Measurements from ENCODE around the gene CYP2C8.

The CYP2C8 gene

DNA sequence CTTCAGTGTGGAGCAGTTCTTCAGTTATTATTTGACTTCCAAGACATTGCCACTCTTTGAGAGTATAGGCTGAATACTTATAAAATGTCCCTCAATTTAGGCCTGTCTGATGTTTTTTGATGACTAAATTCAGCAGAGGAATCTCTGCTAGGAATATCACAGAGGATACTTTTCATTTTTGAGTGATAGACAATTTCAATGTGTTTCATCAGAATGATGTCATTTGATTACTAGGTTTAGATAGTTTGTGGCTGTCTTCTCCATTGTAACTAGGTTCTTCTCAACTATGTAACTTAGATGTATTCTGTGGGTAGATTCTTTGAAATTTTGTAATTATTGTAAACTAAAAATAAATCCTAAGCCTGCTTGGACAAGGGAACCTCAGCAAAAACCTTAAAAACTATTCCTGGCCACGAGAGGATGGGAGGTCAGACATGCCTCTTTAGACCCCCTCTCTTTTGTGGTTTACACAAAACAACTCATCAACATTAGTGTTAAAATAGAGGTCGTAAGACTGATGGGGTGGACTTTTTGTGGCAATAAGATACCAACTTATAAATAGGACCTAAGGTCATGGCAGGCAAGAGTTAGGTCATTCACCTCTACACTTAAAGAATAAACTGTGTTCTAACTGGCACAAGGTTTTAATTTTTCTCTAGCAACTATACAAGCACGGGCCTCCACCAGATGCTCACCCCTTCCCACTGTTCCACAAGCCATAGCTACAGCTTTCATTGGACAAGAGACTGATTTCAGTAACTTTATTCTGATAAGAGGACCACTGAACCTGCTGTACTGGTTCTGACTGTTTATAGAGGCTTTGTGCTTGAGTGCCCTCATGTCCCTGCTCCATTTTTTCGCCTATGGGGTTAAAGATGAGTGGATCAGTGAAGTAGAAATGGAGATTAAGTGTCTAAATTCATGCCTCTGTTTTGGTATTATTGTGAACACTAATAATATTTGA, 33.7 kb downstream of the CYP2C8 start:
- ATAC-seq (replicated peaks; ENCODE audit: extremely low read depth, poor library complexity, severe bottlenecking) = no peak

DNA sequence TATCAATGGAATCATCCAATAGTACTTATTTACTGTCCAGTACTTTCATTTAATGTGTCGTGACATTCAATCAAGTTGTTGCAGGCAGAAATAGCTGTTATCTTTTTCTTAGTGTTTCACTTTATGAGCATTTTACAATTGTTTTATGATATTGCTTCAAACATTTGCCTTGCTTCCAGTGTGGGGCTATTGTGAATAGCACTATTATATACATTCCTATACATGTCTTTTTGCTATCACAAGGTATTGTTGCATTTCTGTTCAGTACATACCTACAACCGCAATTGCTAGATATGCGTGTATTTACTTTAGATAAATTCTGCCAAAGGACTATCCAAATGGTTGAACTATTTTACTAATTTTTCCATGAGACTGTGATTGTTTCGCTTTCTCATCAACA, 34.9 kb downstream of the CYP2C8 start:
- DNase-seq (ENCODE audit: low spot score in 2 of 2) (no peak), ATAC-seq (replicated peaks; ENCODE audit: extremely low read depth, poor library complexity, severe bottlenecking) (no peak)
- Mint-ChIP-seq H3K27ac (ENCODE audit: low read depth) (no peak overlapping the region), H3K27me3 (no peaks in the 10 kb centered on the region), H3K36me3 (ENCODE audit: insufficient read depth) (peaks cover 2% of the 10 kb centered on the region), H3K4me1 (no peaks in the 10 kb centered on the region), H3K4me3 (no peak overlapping the region), H3K9me3 (peaks cover 19% of the 10 kb centered on the region)

More for the DNA sequence above, 33.7 kb downstream of the CYP2C8 start:
- no peak for DNase-seq (ENCODE audit: low spot score in 2 of 2)
- Mint-ChIP-seq H3K27ac (ENCODE audit: low read depth) (no peak overlapping the region), H3K4me3 (no peak overlapping the region), H3K36me3 (ENCODE audit: insufficient read depth) (peaks cover 2% of the 10 kb centered on the region), H3K4me1 (no peaks in the 10 kb centered on the region), H3K9me3 (peaks cover 19% of the 10 kb centered on the region), H3K27me3 (no peaks in the 10 kb centered on the region)

DNA sequence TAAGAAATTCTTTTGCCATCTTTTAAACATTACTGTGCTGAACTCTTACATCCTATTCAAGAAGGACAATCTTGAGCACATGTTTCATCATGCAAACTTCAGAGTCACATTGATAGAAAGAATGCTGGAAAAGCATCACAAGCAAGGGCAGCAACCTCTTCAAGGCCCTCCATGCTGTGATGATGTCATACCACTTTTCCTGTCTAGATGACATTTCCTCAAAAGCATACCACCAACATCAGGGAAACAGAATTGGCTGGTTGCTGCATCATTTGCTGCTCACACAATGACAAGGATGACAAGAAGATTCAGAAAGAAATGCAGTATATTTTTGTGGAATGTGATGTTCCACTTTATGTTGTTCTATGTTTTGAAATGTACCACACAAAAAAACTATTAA, 37.6 kb downstream of the CYP2C8 start:
- DNase-seq (ENCODE audit: low spot score in 2 of 2) (no peak), ATAC-seq (replicated peaks; ENCODE audit: extremely low read depth, poor library complexity, severe bottlenecking) (no peak)
- no peak overlapping the region for H3K4me3 Mint-ChIP-seq
- H3K27me3 Mint-ChIP-seq = no peaks in the 10 kb centered on the region
- H3K27ac Mint-ChIP-seq (ENCODE audit: low read depth) = no peak overlapping the region
- peaks cover 2% of the 10 kb centered on the region for H3K36me3 Mint-ChIP-seq (ENCODE audit: insufficient read depth)
- peaks cover 16% of the 10 kb centered on the region for H3K9me3 Mint-ChIP-seq
- no peaks in the 10 kb centered on the region for H3K4me1 Mint-ChIP-seq

DNA sequence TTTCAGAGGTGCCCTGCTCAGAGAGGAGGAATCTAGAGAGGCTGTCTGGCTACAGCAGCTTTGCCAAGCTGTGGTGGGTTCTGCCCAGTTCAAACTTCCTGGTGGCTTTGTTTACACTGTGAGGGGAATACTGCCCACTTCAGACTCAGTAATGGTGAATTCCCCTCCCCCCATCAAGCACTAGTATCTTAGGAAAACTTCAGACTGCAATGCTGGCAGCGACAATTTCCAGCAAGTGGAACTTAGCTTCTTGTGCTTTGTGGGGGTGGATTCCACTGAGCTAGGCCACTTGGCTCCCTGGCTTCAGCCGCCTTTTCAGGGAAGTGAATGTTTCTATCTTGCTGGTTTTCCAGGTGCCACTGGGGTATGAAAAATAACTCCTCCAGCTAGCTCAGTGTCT, 42.8 kb downstream of the CYP2C8 start:
- H3K27ac Mint-ChIP-seq (ENCODE audit: low read depth) = no peak overlapping the region
- no peaks in the 10 kb centered on the region for H3K27me3 Mint-ChIP-seq
- H3K9me3 Mint-ChIP-seq = peaks cover 24% of the 10 kb centered on the region
- peaks cover under 1% of the 10 kb centered on the region for H3K36me3 Mint-ChIP-seq (ENCODE audit: insufficient read depth)
- no peaks in the 10 kb centered on the region for H3K4me1 Mint-ChIP-seq
- DNase-seq (ENCODE audit: low spot score in 2 of 2) = no peak
- no peak overlapping the region for H3K4me3 Mint-ChIP-seq
- ATAC-seq (replicated peaks; ENCODE audit: extremely low read depth, poor library complexity, severe bottlenecking) = no peak

DNA sequence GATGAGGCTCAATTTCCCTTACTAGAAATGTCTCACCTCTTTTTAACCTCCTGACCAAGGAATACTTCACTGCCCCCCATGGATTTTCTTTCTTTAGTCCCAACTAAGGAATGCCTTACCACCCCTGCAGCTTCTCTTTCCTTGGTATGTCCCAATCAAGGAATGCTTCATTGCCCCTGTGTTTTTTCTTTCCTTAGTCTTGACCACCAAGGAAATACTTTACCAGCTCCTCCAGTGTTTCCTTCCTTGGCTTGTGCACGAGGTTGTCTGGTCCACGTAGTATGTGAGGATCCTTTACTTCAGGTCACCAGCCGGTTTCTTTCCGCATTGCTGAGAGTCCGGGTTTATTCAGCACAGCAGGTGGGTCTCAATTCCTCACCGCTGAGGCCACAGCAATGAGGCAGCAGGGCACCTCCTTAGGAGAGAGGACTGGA, 71.5 kb downstream of the CYP2C8 start:
- Mint-ChIP-seq H3K9me3 (peaks cover 13% of the 10 kb centered on the region), H3K27me3 (peaks cover 8% of the 10 kb centered on the region), H3K27ac (ENCODE audit: low read depth) (no peak overlapping the region), H3K4me1 (no peaks in the 10 kb centered on the region), H3K4me3 (no peak overlapping the region), H3K36me3 (ENCODE audit: insufficient read depth) (no peaks in the 10 kb centered on the region)
- ATAC-seq (replicated peaks; ENCODE audit: extremely low read depth, poor library complexity, severe bottlenecking) (no peak), DNase-seq (ENCODE audit: low spot score in 2 of 2) (no peak)

DNA sequence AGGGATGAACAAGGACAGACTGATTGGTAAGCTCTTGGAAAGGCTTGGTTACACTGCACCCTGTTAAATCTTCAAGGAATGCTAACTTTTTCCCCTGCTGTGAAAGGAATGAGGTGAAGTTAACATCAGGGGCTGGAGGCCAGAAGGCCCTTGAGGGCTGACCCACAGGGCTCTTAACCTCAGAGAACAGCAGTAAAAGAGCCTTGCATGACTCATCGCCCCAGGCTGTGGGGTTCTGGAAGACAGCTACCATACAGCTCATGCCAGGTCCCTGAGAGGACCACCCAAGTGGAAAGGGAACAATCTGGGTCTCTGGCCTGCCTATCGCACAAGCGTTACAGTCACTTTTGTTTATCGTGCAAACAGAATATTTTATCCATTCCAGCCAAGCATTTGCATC, 76.5 kb downstream of the CYP2C8 start:
- H3K4me1 Mint-ChIP-seq = no peaks in the 10 kb centered on the region
- H3K27me3 Mint-ChIP-seq = peaks cover under 1% of the 10 kb centered on the region
- H3K27ac Mint-ChIP-seq (ENCODE audit: low read depth) = no peak overlapping the region
- no peak overlapping the region for H3K4me3 Mint-ChIP-seq
- no peak for DNase-seq (ENCODE audit: low spot score in 2 of 2)
- H3K9me3 Mint-ChIP-seq = peaks cover 36% of the 10 kb centered on the region
- no peak for ATAC-seq (replicated peaks; ENCODE audit: extremely low read depth, poor library complexity, severe bottlenecking)
- no peaks in the 10 kb centered on the region for H3K36me3 Mint-ChIP-seq (ENCODE audit: insufficient read depth)

DNA sequence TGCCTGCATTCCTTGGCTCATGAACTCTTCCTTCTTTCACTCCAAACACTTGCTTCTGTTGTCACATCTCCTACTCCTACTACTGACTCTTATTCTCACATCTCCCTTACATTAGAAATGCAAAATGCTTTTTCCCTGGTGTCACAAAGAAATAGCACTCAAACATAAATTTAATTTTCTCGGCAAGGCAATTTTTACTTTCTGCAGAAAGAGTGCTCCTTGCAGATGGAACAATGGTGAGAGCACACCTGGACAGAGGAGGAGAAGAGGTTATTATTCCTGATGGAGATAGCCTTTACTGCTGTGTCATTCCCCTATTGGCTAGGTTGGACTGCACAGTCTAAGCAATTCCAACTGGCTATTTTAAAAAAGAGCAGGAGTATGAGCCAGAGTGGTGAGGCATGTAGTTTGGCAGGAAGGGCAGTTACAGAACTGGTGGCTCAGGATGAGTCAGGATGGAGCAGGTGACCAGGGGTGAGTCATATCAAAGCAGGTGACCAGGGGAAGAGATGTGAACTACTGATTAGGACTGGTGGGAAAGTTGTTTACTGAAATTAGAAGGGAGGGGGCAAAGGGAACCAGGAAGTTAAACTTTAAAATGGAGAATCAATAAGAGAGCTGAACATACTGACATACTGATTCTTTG, 77.9 kb downstream of the CYP2C8 start:
- Mint-ChIP-seq H3K4me3 (no peak overlapping the region), H3K4me1 (no peaks in the 10 kb centered on the region), H3K27ac (ENCODE audit: low read depth) (no peak overlapping the region), H3K27me3 (no peaks in the 10 kb centered on the region), H3K9me3 (peaks cover 36% of the 10 kb centered on the region), H3K36me3 (ENCODE audit: insufficient read depth) (no peaks in the 10 kb centered on the region)
- ATAC-seq (replicated peaks; ENCODE audit: extremely low read depth, poor library complexity, severe bottlenecking) = no peak
- DNase-seq (ENCODE audit: low spot score in 2 of 2) = no peak

DNA sequence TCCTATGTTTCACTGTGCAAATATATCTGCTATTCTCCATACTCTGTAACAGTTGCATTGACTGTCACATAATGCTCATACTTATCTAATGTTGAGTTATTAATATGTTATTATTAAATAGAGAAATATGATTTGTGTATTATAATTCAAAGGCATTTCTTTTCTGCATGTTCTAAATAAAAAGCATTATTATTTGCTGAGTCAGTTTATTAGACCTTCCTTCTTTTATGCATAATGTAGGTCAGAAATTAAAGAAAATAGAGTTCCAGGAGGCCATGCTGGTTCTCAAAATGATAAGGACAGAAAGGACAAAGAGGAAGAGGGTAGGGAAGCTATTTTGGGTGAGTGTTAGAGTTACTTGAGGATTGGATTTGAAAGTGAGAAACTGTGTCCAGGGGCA, 80.1 kb downstream of the CYP2C8 start:
- Mint-ChIP-seq H3K36me3 (ENCODE audit: insufficient read depth) (no peaks in the 10 kb centered on the region), H3K27me3 (no peaks in the 10 kb centered on the region), H3K4me3 (no peak overlapping the region), H3K27ac (ENCODE audit: low read depth) (no peak overlapping the region), H3K9me3 (peaks cover 36% of the 10 kb centered on the region), H3K4me1 (no peaks in the 10 kb centered on the region)
- DNase-seq (ENCODE audit: low spot score in 2 of 2) (no peak), ATAC-seq (replicated peaks; ENCODE audit: extremely low read depth, poor library complexity, severe bottlenecking) (no peak)

Data from central memory CD8-positive, alpha-beta T cell (primary cell).